ENCODE results near the gene LDLRAD1. TPM values are rescaled to one million over a fixed set of nuclear protein-coding genes. Genes with fewer than 3 reads are reported as not detected.

Gene LDLRAD1
- total and polyA plus RNA-seq, 2 experiments from 2014 or later: not detected

DNA sequence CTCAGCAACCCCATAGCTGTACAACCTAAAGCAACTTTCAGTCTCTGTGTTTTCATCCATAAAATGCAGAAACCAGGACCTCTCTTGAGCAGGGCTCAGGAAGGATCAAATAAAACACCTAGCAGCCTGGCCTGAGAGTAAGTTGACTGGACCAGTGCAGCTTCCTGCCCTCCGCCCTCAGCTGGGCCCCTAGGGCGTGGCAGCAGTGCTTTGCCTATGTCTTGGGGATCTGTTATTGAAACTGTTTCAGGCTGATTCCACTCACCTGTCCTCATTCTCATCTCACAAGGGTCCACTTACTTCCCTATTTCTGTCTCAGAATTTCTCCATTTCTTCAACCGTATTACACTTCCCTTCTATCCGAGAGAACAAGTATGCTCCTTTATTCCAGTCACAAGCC, 54.5 kb downstream of the LDLRAD1 start:
- Histone ChIP-seq H3K4me1 (ENCODE audit: low read depth) (no peaks in the 10 kb centered on the region), H3K27ac (no peak overlapping the region), H3K9me3 (ENCODE audit: low read depth) (no peaks in the 10 kb centered on the region), H3K27me3 (no peaks in the 10 kb centered on the region), H3K36me3 (peaks cover 62% of the 10 kb centered on the region), H3K4me3 (no peak overlapping the region)
- no peak for DNase-seq (ENCODE audit: low read depth in 1 of 2, low spot score in 1 of 2)
- TF ChIP-seq, protein P1, sequence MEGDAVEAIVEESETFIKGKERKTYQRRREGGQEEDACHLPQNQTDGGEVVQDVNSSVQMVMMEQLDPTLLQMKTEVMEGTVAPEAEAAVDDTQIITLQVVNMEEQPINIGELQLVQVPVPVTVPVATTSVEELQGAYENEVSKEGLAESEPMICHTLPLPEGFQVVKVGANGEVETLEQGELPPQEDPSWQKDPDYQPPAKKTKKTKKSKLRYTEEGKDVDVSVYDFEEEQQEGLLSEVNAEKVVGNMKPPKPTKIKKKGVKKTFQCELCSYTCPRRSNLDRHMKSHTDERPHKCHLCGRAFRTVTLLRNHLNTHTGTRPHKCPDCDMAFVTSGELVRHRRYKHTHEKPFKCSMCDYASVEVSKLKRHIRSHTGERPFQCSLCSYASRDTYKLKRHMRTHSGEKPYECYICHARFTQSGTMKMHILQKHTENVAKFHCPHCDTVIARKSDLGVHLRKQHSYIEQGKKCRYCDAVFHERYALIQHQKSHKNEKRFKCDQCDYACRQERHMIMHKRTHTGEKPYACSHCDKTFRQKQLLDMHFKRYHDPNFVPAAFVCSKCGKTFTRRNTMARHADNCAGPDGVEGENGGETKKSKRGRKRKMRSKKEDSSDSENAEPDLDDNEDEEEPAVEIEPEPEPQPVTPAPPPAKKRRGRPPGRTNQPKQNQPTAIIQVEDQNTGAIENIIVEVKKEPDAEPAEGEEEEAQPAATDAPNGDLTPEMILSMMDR (IDR thresholded peaks at IDR 0.05; ENCODE audit: low read depth, low read length): no peak

DNA sequence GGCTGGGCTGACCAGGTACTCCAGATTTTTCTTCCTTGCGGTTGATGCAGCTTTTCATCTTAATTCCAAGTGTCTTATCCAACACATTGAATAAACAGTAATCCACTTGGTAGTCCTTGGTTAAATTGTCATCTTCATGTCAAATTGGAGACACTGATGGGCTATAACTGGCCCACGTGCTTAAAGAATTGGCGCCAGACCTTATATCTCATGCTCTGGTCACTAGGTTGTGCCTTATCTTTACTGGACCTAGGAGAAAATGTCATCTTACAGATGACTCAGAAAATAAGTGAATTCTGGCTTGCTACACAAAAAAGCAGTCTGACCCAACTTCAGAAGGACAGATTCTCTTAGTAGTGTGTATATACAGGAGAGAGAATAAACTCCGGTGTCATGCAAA, 55.6 kb downstream of the LDLRAD1 start:
- Histone ChIP-seq H3K27me3 (no peaks in the 10 kb centered on the region), H3K27ac (no peak overlapping the region), H3K36me3 (peaks cover 52% of the 10 kb centered on the region), H3K4me1 (ENCODE audit: low read depth) (peaks cover 3% of the 10 kb centered on the region), H3K4me3 (no peak overlapping the region), H3K9me3 (ENCODE audit: low read depth) (no peaks in the 10 kb centered on the region)
- DNase-seq (ENCODE audit: low read depth in 1 of 2, low spot score in 1 of 2): no peak
- TF ChIP-seq, protein P1 (IDR thresholded peaks at IDR 0.05; ENCODE audit: low read depth, low read length): no peak

DNA sequence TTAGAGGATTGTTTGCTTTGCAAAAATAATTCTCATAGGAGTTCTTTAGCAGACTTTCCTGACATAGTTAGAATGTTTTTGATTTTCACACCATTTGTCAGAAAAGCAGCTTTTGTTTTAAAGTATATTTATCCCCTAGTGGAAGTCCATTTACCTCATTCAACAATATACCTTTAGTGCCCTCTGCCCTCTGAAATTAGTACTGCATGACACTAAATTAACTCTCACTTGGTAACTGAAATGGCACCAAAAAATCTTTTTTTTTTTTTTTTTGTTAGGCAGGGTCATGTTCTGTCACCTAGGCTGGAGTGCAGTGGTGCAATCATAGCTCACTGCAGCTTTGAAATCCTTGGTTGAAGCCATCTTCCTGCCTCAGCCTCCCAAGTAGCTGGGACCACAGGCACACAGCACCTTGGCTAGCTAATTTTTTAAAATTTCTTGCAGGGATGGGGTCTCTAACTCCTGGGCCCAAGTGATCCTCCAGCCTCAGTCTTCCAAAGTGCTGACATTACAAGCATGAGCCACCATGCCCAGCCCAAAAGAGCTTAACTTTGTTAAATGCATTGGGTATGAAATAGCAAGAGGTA, 58.2 kb downstream of the LDLRAD1 start:
- TF ChIP-seq, protein P1 (IDR thresholded peaks at IDR 0.05; ENCODE audit: low read depth, low read length): peak; percentile 49
- no peak overlapping the region for H3K4me3 ChIP-seq
- no peaks in the 10 kb centered on the region for H3K9me3 ChIP-seq (ENCODE audit: low read depth)
- peaks cover 34% of the 10 kb centered on the region for H3K36me3 ChIP-seq
- peak in 1 of 2 donors; percentile 46 for DNase-seq (ENCODE audit: low read depth in 1 of 2, low spot score in 1 of 2)
- H3K27me3 ChIP-seq: no peaks in the 10 kb centered on the region
- no peak overlapping the region for H3K27ac ChIP-seq
- peaks cover 11% of the 10 kb centered on the region for H3K4me1 ChIP-seq (ENCODE audit: low read depth)

Other genes starting within 250 kb of the LDLRAD1 start
- 18.1 and 20.5 TPM in 2 replicates for gene NDC1, start 179.9 kb downstream of the LDLRAD1 start, total RNA-seq
- 11.7 and 17.6 TPM in 2 replicates for gene NDC1, start 179.9 kb downstream of the LDLRAD1 start, polyA plus RNA-seq
- gene YIPF1, start 128.4 kb downstream of the LDLRAD1 start, total RNA-seq: 14.4 and 21.0 TPM in 2 replicates
- 28.3 and 29.7 TPM in 2 replicates for gene YIPF1, start 128.4 kb downstream of the LDLRAD1 start, polyA plus RNA-seq
- not detected in 2 replicates for gene DIO1, start 124.0 kb downstream of the LDLRAD1 start, total RNA-seq
- not detected in 2 replicates for gene DIO1, start 124.0 kb downstream of the LDLRAD1 start, polyA plus RNA-seq
- gene IFT25, start 72.5 kb downstream of the LDLRAD1 start, total RNA-seq: 21.6 and 32.8 TPM in 2 replicates
- gene IFT25, start 72.5 kb downstream of the LDLRAD1 start, polyA plus RNA-seq: 54.7 and 57.9 TPM in 2 replicates
- 39.3 and 44.9 TPM in 2 replicates for gene LRRC42, start 71.8 kb downstream of the LDLRAD1 start, total RNA-seq
- gene LRRC42, start 71.8 kb downstream of the LDLRAD1 start, polyA plus RNA-seq: 49.6 and 50.5 TPM in 2 replicates
- 71.0 and 73.1 TPM in 2 replicates for gene TMEM59, start 35.0 kb upstream of the LDLRAD1 start, total RNA-seq
- gene TMEM59, start 35.0 kb upstream of the LDLRAD1 start, polyA plus RNA-seq: 330 and 350 TPM in 2 replicates
- gene TCEANC2, start 35.4 kb upstream of the LDLRAD1 start, total RNA-seq: 5.7 and 10.1 TPM in 2 replicates
- 8.2 and 14.4 TPM in 2 replicates for gene TCEANC2, start 35.4 kb upstream of the LDLRAD1 start, polyA plus RNA-seq
- gene CDCP2, start 134.8 kb upstream of the LDLRAD1 start, total RNA-seq: 0.06 TPM in 1 of 2 replicates, not detected in the other
- gene CDCP2, start 134.8 kb upstream of the LDLRAD1 start, polyA plus RNA-seq: 0.31 TPM in 1 of 2 replicates, not detected in the other
- gene CYB5RL, start 181.8 kb upstream of the LDLRAD1 start, total RNA-seq: 5.0 and 6.4 TPM in 2 replicates
- gene CYB5RL, start 181.8 kb upstream of the LDLRAD1 start, polyA plus RNA-seq: 6.7 and 9.1 TPM in 2 replicates
- gene MRPL37, start 182.0 kb upstream of the LDLRAD1 start, total RNA-seq: 93.7 and 94.3 TPM in 2 replicates
- gene MRPL37, start 182.0 kb upstream of the LDLRAD1 start, polyA plus RNA-seq: 95.7 and 97.9 TPM in 2 replicates